DOHH2 (cell line): ENCODE data around the gene ACOT12.
"Not testable (repeated sequence)": the region's sequence is repeated elsewhere in the genome, so short reads cannot be mapped to it uniquely, and the experiment has no call there.

Experiments used
- H3F3A ChIP-seq: fragments of 200-600 bp; sonication (generic), shearing (Covaris generic); 2 replicates; pipeline ENCODE4 v1.6.0; 2016; ENCODE audit warnings: antibody characterized with exemption, mild to moderate bottlenecking; ENCODE audit not compliant: control insufficient read depth, insufficient read depth
- H3K27ac ChIP-seq: fragments of 200-600 bp; sonication (generic); 2 replicates; pipeline ENCODE4 v1.5.1; 2014; ENCODE audit warnings: low read depth, mild to moderate bottlenecking, low read length, moderate library complexity
- H3K27me3 ChIP-seq: fragments of 200-600 bp; sonication (generic); 2 replicates; pipeline ENCODE4 v1.6.1; 2014; ENCODE audit warnings: mild to moderate bottlenecking, low read length, mixed read lengths; ENCODE audit not compliant: control insufficient read depth
- H3K36me3 ChIP-seq: fragments of 200-600 bp; sonication (generic); 2 replicates; pipeline ENCODE4 v1.6.1; 2014; ENCODE audit warnings: mild to moderate bottlenecking, low read length, moderate library complexity, mixed read lengths; ENCODE audit not compliant: control insufficient read depth
- H3K4me1 ChIP-seq: fragments of 200-600 bp; sonication (generic); 2 replicates; pipeline ENCODE4 v1.6.1; 2014; ENCODE audit warnings: mild to moderate bottlenecking, low read length, mixed read lengths; ENCODE audit not compliant: control insufficient read depth
- H3K4me2 ChIP-seq: fragments of 200-600 bp; sonication (generic); 2 replicates; pipeline ENCODE4 v1.6.0; 2014; ENCODE audit warnings: mild to moderate bottlenecking, low read length, moderate library complexity
- H3K4me3 ChIP-seq: fragments of 200-600 bp; sonication (generic); 2 replicates; pipeline ENCODE4 v1.5.1; 2014; ENCODE audit warnings: mild to moderate bottlenecking, low read length, mixed read lengths
- H3K79me2 ChIP-seq: fragments of 200-600 bp; sonication (generic); 2 replicates; pipeline ENCODE4 v1.6.1; 2014; ENCODE audit warnings: mild to moderate bottlenecking, low read length, mixed read lengths; ENCODE audit not compliant: control insufficient read depth
- H3K9me2 ChIP-seq: fragments of 200-600 bp; sonication (generic); replicated peaks from 2 replicates; pipeline ENCODE4 v1.6.1; 2014; ENCODE audit warnings: mild to moderate bottlenecking, low read length, mixed read lengths; ENCODE audit not compliant: control insufficient read depth
- H3K9me3 ChIP-seq: fragments of 200-600 bp; sonication (generic); 2 replicates; pipeline ENCODE4 v1.6.1; 2014; ENCODE audit warnings: antibody characterized with exemption, low read length, mixed read lengths; ENCODE audit not compliant: control insufficient read depth, insufficient read depth
- H4K20me1 ChIP-seq: fragments of 200-600 bp; sonication (generic); 2 replicates; pipeline ENCODE4 v1.6.0; 2014; ENCODE audit warnings: low read depth, mild to moderate bottlenecking, antibody characterized with exemption, low read length, moderate library complexity; ENCODE audit not compliant: control insufficient read depth, insufficient read depth
- EZH2phosphoT487 ChIP-seq: fragments of 200-600 bp; sonication (generic); IDR thresholded peaks from 2 replicates; pipeline ENCODE4 v1.6.1; 2017; ENCODE audit warnings: borderline replicate concordance, mild to moderate bottlenecking, antibody characterized with exemption, low read length, moderate library complexity, mixed read lengths
- TF ChIP-seq, protein P1 (sequence below): fragments of 200-600 bp; sonication (generic); IDR thresholded peaks from one replicate; pipeline ENCODE4 v1.5.1; 2014; ENCODE audit warnings: antibody characterized with exemption, mild to moderate bottlenecking, low read depth, low read length; ENCODE audit not compliant: poor library complexity, severe bottlenecking

ACOT12 gene

DNA sequence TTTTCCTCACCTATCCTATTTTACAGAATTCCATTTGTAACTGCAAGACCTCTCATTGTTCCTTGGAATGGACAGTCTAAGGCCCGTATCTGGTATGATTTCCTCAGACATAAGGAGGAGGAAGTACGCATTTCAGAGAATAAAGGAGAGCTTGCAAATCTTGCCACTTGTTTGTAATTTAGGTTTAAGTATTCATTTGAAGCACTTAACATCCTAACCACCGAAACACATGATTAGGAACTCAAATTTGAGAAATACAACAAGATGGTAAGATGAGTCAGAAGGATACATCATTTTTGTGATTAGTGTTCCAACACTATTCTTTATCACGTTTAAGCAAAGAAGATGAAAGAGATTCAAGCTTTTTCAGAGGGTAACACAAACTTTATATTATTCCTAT is 96.4 kb downstream of the ACOT12 start:
- Histone ChIP-seq H3K79me2 (peaks cover 78% of the 10 kb centered on the region), H3K27ac (no peak overlapping the region)

DNA sequence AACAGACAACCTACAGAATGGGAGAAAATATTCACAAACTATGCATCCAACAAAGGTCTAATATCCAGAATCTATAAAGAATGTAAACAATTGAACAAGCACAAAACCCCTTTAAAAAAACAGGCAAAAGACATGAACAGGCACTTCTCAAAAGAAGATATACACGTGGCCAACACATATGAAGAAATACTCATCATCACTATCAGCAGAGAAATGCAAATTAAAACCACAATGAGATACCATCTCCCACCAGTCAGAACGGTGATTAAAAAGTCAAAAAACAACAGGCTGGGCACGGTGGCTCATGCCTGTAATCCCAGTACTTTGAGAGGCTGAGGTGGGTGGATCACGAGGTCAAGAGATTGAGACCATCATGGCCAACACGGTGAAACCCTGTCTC is 99.9 kb downstream of the ACOT12 start:
- not testable (repeated sequence) for H3K4me3 ChIP-seq, H3K4me2 ChIP-seq, H3F3A ChIP-seq, H4K20me1 ChIP-seq, H3K27ac ChIP-seq, H3K27me3 ChIP-seq, H3K9me2 ChIP-seq
- Histone ChIP-seq H3K79me2 (peaks cover 79% of the 10 kb centered on the region), H3K4me1 (peaks cover 30% of the 10 kb centered on the region), H3K36me3 (peaks cover 21% of the 10 kb centered on the region), H3K9me3 (peaks cover 25% of the 10 kb centered on the region)

More for the DNA sequence above, 96.4 kb downstream of the ACOT12 start:
- Histone ChIP-seq H3K4me3 (no peak overlapping the region), H4K20me1 (no peaks in the 10 kb centered on the region), H3K4me2 (no peak overlapping the region), H3K9me2 (no peaks in the 10 kb centered on the region), H3K27me3 (no peaks in the 10 kb centered on the region), H3K36me3 (peaks cover 17% of the 10 kb centered on the region), H3F3A (no peaks in the 10 kb centered on the region; the same call in 1 of the 2 replicates), H3K4me1 (peaks cover 29% of the 10 kb centered on the region), H3K9me3 (peaks cover 8% of the 10 kb centered on the region)
- TF ChIP-seq, protein P1, sequence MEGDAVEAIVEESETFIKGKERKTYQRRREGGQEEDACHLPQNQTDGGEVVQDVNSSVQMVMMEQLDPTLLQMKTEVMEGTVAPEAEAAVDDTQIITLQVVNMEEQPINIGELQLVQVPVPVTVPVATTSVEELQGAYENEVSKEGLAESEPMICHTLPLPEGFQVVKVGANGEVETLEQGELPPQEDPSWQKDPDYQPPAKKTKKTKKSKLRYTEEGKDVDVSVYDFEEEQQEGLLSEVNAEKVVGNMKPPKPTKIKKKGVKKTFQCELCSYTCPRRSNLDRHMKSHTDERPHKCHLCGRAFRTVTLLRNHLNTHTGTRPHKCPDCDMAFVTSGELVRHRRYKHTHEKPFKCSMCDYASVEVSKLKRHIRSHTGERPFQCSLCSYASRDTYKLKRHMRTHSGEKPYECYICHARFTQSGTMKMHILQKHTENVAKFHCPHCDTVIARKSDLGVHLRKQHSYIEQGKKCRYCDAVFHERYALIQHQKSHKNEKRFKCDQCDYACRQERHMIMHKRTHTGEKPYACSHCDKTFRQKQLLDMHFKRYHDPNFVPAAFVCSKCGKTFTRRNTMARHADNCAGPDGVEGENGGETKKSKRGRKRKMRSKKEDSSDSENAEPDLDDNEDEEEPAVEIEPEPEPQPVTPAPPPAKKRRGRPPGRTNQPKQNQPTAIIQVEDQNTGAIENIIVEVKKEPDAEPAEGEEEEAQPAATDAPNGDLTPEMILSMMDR: no peak
- no peak for TF ChIP-seq EZH2phosphoT487

DNA sequence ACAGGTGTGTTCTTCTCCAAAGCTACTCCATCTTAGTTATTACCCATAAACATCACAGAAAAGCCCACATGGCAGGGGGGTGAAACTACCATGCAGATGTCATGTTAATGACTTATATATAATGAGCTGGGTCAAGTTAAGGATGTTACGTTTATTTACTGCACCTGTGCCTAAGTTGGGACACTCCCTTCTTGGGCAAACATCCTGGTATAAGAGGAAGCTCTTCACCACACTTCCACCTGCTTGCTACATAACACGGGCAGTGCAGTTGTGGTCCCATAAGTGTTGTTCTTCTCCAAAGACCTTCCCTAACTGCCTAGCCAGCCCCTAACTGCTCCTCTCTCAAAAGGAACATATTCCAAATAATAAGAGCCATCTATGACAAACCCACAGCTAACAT is 101.8 kb downstream of the ACOT12 start:
- H3K4me2 ChIP-seq: no peak overlapping the region
- H3K4me1 ChIP-seq: peaks cover 41% of the 10 kb centered on the region
- H3K27ac ChIP-seq: no peak overlapping the region
- H3K4me3 ChIP-seq: no peak overlapping the region
- H3F3A ChIP-seq: peaks cover 3% of the 10 kb centered on the region
- peaks cover 78% of the 10 kb centered on the region for H3K79me2 ChIP-seq
- H3K9me3 ChIP-seq: peaks cover 25% of the 10 kb centered on the region
- H3K27me3 ChIP-seq: no peaks in the 10 kb centered on the region
- no peaks in the 10 kb centered on the region for H3K9me2 ChIP-seq
- peaks cover 18% of the 10 kb centered on the region for H3K36me3 ChIP-seq
- no peaks in the 10 kb centered on the region for H4K20me1 ChIP-seq
- no peak for TF ChIP-seq EZH2phosphoT487
- TF ChIP-seq, protein P1: no peak

GRCh38 chr5:81290146-81290545 is 103.8 kb downstream of the ACOT12 start:
- Histone ChIP-seq H3K9me3 (peaks cover 25% of the 10 kb centered on the region), H3K4me2 (no peak overlapping the region; the same call in 1 of the 2 replicates), H4K20me1 (no peaks in the 10 kb centered on the region), H3K79me2 (peaks cover 85% of the 10 kb centered on the region), H3K4me3 (no peak overlapping the region), H3K27ac (no peak overlapping the region), H3F3A (peaks cover 3% of the 10 kb centered on the region), H3K27me3 (no peaks in the 10 kb centered on the region), H3K9me2 (no peaks in the 10 kb centered on the region), H3K36me3 (peaks cover 18% of the 10 kb centered on the region), H3K4me1 (peaks cover 61% of the 10 kb centered on the region)
- no peak for TF ChIP-seq EZH2phosphoT487
- TF ChIP-seq, protein P1: no peak
